SH-SY5Y (cell line): ENCODE data around the gene ZNF287.

Experiments
- GATA2 ChIP-seq: IDR thresholded peaks from 2 replicates; pipeline ENCODE4 v1.6.1; 2011; ENCODE audit warnings: mild to moderate bottlenecking, low read depth, low read length
- GATA3 ChIP-seq: IDR thresholded peaks from 2 replicates; pipeline ENCODE4 v1.6.1; 2011; ENCODE audit warnings: low read depth, mild to moderate bottlenecking, low read length, moderate library complexity

DNA sequence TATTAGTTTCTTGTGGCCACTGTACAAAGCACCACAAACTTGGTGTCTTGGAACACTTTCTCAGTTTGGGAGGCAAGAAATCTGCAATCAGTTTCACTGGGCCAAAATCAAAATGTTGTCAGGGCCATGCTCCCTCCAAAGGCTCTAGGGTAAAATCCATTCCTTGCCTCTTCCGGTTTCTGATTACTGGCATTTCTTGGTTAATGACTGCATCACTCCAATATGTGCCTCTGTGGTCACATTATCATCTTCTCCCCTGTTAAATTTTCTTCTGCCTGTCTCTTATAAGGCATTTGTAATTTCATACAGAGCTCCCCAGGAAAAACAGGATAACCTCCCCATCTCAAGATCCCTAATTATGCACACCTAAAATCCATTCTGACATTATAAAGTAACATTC, 34.8 kb downstream of the ZNF287 start:
- TF ChIP-seq GATA2 (no peak), GATA3 (no peak)
